GM18498 (cell line): ENCODE data around the gene SMU1.
A peak's percentile ranks its signal among the peaks of the same experiment; 100 is the strongest.
"Not testable (repeated sequence)": the region's sequence is repeated elsewhere in the genome, so short reads cannot be mapped to it uniquely, and the experiment has no call there.

Experiments
- ATAC-seq: cut with Tn5 transposase; IDR thresholded peaks from one replicate; pipeline ENCODE4 v1.9.1; 2021; ENCODE audit warnings: mild to moderate bottlenecking, moderate library complexity; ENCODE audit not compliant: unreplicated experiment

Gene SMU1

GRCh38 chr9:33105959-33106358 is 29.5 kb upstream of the SMU1 start:
- ATAC-seq, result no peak

DNA sequence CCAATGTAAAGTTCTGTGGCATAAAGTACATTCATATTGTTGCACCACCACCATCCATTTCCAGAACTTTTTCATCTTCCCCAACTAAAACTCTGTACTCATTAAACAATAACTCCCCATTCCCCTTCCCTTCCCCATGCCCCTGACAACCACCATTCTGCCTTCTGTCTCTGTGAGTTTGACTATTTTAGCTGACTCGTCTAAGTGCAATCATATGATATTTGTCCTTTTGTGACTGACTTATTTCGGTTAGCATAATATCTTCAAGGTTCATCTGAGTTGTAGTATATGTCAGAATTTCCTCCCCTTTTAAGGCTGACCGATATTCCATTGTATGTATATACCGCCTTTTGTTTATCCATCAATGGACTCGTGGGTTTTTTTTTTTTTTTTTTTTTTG is 29.0 kb upstream of the SMU1 start:
- no peak for ATAC-seq

DNA sequence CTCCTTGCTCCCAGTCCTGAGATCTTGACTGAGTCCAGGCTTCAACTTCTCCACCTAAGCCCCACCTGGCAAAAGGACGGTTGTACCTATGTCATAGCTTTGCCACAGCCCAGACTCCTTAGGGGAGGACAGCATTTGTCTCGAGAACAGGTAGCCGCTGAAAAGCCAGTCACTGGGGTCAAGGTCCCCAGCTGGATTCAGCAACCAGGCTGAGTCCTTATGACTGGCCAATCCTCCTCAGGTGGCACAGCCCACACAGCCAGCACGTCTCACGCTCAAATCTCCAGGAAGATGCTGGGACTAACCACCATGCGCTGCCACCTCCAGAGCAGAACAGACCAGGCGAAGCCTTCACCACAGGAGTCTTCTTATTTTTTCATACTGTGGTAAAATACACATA is 27.9 kb upstream of the SMU1 start:
- no peak for ATAC-seq

DNA sequence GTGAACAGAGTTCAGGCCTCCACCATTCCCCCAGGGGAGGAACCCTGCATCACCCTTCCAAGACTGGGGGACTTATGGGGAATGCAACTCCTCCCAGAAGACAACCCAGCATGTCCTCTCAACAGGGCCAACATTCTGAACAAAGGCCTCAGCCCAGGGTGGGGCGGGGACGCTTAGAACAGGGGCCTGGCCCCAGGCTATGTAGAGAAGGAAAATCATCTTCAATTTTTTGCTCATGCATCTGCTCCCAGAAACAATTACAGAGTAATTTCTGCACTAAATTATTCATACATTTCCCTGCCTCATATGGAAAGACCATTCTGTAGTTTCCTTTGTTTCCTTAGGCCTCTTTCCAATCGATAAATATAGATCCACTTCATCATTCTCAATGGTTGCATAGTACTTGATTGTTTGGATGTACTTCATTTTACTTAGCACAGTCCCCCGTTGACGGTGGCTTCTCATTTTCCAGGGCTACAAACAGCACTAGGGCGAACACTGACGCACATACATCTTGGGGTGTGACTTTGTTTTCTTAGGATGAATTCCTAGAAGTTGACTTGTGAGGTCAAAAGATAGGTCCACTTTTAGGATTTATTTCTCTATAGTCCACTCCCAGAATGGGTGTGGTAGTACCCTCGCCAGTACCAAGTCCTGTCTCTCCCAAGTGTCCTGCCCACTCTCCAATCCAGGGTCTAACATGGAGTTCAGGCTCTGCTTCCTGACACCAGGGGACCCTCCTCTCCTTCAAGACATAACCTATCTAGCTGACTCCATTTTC is 27.2 kb upstream of the SMU1 start:
- ATAC-seq, result no peak

DNA sequence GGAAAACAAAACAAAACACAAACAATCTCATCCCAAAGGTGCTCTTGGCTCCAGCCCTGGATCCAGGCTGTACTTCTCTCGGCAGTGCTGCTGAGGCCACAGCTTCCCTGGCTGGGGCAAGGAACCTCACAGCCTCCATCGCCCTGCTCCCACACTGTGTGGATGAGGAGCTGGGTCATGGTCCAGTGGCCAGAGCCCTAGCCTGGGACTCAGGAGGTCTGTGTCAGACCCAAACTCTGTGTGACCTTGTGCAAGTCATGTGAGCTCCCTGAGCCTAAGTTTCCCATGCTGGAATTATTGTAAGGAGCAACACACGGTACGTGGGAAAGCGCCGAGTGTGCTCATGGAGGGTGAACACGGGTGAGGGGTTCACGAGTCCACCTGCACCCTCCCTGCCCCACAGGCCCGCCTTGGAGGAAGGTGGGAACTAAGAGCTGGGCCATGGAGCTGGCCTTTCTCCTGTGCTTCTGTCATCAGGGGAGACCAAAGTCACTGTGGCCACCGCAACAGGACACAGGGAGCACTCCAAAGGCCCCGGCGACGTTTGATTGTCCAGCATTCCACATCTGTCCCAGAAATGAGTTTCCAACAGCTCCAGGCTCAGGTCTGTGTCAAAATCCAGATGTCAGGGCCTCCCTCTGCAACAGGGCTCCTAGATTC is 26.2 kb upstream of the SMU1 start:
- no peak for ATAC-seq

DNA sequence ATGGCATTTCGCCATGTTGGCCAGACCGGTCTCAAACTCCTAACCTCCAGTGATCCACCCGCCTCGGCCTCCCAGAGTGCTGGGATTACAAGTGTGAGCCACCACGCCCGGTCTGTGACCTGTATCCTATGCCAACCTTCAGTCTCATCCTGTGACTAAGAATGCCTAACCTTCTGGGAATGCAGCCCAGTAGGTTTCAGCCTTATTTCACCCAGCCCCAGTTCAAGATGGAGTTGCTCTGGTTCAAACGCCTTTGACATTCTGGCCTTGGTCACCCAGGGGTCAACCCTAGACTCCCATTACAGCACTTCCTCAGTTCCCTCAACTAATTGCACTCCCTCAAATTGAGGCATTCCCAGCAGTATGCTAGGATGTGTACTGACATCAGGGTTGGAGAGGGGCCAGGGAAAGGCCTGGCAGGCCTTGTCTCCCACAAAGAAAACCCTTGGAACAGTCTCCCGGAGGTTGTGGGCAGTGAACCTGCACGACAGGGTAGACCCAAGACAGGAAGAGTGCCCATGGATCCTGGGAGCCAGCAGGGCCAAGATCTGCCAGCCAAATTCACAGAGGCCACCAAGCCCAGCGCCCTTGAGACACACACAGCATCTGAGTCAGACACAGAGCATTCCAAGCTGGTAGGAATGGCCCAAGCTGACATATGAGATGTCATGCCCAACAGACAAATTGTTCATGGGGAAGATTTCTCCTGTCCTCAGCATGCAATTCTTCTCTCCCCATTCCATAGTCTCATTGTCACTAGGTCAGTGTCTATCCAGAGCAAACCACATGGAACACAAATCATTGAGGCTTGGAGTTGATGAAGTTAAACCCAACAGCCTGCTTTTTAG is 24.9 kb upstream of the SMU1 start:
- ATAC-seq, result no peak

- no peak for ATAC-seq
These were observed 23.3 kb upstream of the SMU1 start for GRCh38 chr9:33099754-33100153.

DNA sequence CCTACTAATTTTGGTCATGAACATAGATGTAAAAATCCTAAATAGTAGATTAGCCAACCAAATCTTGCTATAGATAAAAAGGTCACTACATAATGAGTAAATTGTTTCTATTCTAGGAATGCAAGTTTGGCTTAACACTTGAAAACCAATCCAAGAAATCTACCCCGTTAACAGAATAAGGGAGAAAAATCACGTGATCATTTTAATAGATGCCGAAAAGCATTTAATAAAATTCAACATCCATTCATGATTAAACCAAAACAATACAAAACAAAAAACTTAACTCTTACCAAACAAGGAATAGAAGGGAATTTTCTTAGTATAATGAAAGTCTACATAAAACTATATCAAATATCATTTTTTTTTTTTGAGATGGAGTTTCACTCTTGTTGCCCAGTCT is 20.7 kb upstream of the SMU1 start:
- ATAC-seq, result no peak

DNA sequence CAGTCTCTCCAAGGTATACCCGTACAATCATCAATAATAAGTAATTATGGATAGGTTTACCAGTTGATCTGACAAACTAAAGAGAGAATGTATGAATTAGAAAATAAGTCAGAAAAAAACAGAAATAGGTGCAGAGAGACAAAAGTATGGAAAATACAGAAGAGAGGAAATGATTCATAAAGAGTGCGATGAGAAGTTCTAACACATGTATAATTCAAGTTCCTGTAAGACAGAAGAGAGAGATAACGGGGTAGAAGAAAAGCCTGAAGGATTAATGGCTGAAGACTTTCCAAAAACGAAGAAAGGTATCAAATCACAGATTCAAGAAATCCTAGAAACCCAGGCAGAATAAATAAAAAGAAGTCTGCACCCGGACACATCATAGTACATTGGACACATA is 16.2 kb upstream of the SMU1 start:
- ATAC-seq, result no peak

- ATAC-seq, result not testable (repeated sequence)
These were observed 9.2 kb upstream of the SMU1 start for GRCh38 chr9:33085672-33086071.

GRCh38 chr9:33082538-33083326 is 6.3 kb upstream of the SMU1 start:
- ATAC-seq, result no peak

GRCh38 chr9:33082128-33082527 is 5.7 kb upstream of the SMU1 start:
- ATAC-seq, result no peak

DNA sequence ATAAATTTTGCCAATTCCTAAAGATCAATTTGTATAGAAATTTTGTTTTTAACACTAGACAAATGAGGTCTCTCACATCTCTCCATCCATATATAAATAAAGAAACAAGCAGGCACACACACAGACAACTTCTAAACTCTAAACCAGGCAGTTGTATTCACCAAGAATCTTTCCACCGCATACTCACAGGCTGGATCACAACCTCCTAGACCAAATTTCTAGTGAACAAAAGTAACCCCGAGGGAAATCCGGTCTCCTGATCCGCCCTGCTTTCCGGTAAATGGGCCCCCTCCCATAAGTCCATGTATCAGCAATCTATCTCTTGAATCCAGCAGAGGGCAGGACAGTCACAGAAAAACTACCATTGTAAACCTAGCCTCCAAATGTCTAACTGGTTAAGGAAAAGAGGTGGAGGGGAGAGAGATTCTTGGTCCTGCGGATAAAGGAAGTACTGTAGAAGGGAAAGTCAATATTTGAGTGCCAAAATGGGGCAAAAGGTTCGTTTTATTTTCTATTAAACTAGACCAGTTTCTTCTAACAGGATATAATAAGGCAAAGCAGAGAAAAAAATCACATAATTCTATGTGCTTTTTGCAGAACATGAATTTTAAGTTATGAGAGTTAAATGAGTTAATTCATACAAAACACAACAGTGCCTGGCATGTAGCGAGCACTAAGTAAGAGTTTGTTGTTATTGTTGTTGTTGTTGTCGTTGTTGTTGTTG is 4.8 kb upstream of the SMU1 start:
- ATAC-seq, result peak; percentile 43

GRCh38 chr9:33080534-33080933 is 4.1 kb upstream of the SMU1 start:
- ATAC-seq, result no peak

DNA sequence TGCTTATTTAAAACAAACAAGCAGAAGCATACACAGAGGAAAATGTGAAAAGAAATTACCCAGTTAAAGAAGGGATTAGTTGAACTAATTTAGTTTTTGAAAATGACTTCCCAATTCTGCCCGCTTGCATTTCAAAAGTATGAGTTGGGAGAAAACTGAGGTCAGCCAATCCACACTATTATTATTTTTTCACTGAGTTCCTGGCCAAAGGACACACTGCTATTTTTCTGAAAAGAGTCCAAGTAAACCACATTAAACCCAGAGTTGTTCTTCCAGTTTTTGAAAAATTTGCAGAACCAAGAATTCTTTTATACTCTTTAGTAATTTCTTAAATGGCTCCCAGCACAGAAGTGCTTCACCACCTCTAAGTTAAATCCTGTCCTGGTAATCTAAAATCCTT is 7.5 kb downstream of the SMU1 start:
- no peak for ATAC-seq

DNA sequence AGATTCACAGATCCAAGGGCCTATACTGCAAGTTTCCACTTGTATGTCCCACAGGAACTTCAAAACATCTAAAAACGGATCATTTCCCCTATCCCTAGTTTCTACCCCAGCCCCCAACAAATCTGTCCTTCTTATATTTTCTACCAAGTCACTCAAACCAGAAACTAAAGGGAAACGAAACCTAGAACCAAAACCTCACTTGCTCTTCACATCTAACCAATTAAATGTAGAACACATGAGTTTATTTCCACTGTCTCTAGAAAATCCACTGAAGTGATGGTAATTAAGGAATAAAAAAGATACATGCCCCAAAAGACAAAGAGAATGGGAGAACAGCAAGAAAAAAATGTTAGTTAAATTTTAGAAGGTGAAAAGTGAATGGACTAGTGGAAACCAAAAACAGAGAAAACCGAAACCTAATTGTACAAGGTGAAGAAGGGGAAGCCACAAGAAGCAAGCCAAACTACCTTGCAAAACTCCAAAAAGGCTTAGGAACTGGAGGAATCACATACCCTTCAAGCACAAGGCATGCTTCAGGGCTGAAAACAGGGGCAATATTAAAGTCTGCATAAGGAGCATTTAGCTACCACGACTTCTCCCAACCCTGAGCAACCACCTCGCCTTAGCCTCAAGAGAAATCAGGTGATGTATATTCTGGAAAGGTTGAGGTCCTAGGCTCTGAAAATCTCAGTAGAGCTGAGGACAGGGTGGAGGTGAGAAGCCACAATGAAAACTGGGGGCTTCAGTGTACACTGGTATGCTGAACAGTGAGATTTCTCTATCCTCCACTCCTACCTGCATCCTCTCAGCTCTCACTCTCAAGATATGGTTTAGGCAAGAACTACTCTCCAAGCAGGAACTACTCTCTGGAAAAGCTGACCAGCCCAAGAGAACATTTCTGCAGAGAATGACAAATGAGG is 11.1 kb downstream of the SMU1 start:
- ATAC-seq, result peak; percentile 82

- ATAC-seq, result no peak
These were observed 25.3 kb downstream of the SMU1 start for GRCh38 chr9:33051144-33051543.

DNA sequence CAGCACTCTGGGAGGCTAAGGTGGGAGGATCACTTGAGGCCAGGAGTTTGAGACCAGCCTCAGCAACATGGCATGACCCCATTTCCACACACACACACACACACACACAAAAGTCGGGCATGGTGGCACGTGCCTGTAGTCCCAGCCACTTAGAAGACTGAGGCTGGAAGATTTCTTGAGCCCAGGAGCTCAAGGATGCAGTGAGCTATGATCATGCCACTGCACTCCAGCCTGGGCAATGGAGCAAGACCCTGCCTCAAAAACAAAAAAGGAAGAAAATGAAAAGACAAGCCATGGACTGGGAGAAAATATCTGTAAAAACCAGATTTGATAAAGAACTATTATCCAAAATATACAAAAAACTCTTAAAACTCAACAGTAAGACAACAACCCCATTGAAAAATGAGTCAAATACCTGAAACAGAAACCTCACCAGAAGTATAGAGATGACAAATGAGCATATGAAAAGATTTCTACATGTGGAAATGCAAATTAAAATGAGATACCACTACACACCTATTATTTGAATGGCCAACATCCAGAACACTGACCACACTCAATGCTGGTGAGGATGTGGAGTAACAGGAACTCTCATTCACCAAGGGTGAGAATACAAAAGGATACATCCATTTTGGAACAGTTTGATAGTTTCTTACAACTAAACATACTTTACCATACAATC is 26.7 kb downstream of the SMU1 start:
- peak; percentile 83 for ATAC-seq

GRCh38 chr9:33048054-33048465 is 28.4 kb downstream of the SMU1 start:
- ATAC-seq, result no peak
